ENCODE results near the gene EVI5. TPM values are rescaled to one million over a fixed set of nuclear protein-coding genes. Genes with fewer than 3 reads are reported as not detected.

EVI5 gene
- total and polyA plus RNA-seq, 12 donors = 4.6 to 46.2 (median 24.6) TPM

GRCh38 chr1:92479587-92479986, 305.3 kb downstream of the EVI5 start:
- Histone ChIP-seq H3K4me1 (peaks cover 20 to 46% (median 39%) of the 10 kb centered on the region in 9 donors), H3K27me3 (peaks cover 30 to 67% (median 59%) of the 10 kb centered on the region in 7 donors), H3K27ac (no peak overlapping the region), H3K9me3 (no peaks in the 10 kb centered on the region), H3K36me3 (no peaks in the 10 kb centered on the region), H3K4me3 (no peak overlapping the region)
- ATAC-seq (no peak), DNase-seq (no peak)
- intact Hi-C loops (cut with DNase I) = no loop called here
- no peak for TF ChIP-seq CTCF (IDR thresholded peaks at IDR 0.05)
- WGBS, 2 donors = 89 to 91% methylated on average over 9 of the region's 9 CpGs

DNA sequence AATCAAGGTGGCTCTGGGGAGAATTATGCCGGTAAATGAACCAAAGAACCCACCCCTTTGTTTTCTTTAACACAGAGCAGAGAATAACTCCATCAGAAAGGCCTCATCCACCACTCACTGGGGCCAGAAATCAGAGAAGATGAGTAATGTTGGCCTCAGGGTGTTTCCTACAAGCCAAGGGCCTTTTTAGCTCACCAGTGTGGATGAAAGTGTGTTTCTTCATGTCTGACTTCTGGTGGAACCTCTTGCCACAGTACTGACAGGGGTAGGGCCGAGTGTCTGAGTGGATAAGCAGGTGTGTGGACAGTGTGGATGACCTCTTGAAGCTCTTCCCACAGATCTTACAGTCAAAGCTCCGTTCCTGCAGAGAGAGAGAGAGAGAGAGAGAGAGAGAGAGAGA, 306.5 kb downstream of the EVI5 start:
- no peaks in the 10 kb centered on the region for H3K9me3 ChIP-seq
- intact Hi-C loops (cut with DNase I) = no loop called here
- DNase-seq = no peak
- H3K4me3 ChIP-seq = no peak overlapping the region
- peaks cover 15 to 34% (median 27%) of the 10 kb centered on the region in 9 donors for H3K4me1 ChIP-seq
- no peak for ATAC-seq
- no peaks in the 10 kb centered on the region for H3K36me3 ChIP-seq
- WGBS, 2 donors = 81 to 84% methylated on average over 3 of the region's 3 CpGs
- no peak overlapping the region for H3K27ac ChIP-seq
- peaks cover 20 to 55% (median 47%) of the 10 kb centered on the region in 7 donors for H3K27me3 ChIP-seq
- no peak for TF ChIP-seq CTCF (IDR thresholded peaks at IDR 0.05)

- Histone ChIP-seq H3K9me3 (no peaks in the 10 kb centered on the region), H3K27me3 (peaks cover 9 to 32% (median 24%) of the 10 kb centered on the region in 7 donors), H3K27ac (peak overlapping the region in 1 of 10 donors; percentile 26), H3K4me3 (no peak overlapping the region), H3K4me1 (peaks cover under 1 to 11% (median 5%) of the 10 kb centered on the region in 9 donors), H3K36me3 (no peaks in the 10 kb centered on the region)
- WGBS, 2 donors = 56% methylated on average over 12 of the region's 12 CpGs
- TF ChIP-seq CTCF (IDR thresholded peaks at IDR 0.05) = no peak
- DNase-seq (no peak), ATAC-seq (no peak)
- intact Hi-C loops (cut with DNase I) = no loop called here
These were observed 308.8 kb downstream of the EVI5 start for GRCh38 chr1:92476071-92476631.

DNA sequence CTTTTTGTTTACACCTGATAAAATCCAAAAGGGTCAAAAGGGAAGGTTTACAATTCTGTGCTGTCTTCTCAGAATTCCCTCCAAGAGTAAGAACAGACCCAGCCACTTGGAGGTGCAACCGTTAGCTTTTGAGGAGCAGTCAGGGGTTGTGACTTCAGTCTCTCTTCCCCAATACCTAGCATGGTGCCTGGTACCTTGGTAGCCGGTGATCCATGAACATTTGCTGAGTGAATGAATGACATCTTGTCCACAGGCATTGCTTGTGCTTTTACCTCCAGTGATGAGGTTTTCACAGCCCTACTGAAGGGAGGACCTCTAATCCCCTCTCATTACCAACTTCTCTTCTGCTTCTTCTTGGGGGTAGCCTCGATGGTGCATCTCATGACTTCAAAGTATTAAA, 309.9 kb downstream of the EVI5 start:
- no peak for DNase-seq
- intact Hi-C loops (cut with DNase I) = no loop called here

More for the DNA sequence above, 309.9 kb downstream of the EVI5 start:
- no peak for TF ChIP-seq CTCF (IDR thresholded peaks at IDR 0.05)
- ATAC-seq = no peak
- H3K36me3 ChIP-seq = no peaks in the 10 kb centered on the region
- no peak overlapping the region for H3K4me3 ChIP-seq
- WGBS, 2 donors = 85 to 95% methylated on average over 3 of the region's 3 CpGs
- peaks cover 0 to 21% (median 13%) of the 10 kb centered on the region in 7 donors for H3K27me3 ChIP-seq
- H3K9me3 ChIP-seq = no peaks in the 10 kb centered on the region
- peaks cover 0 to 7% (median 0%) of the 10 kb centered on the region in 9 donors for H3K4me1 ChIP-seq
- no peak overlapping the region for H3K27ac ChIP-seq
